Spinal cord (tissue), 10 donors: Measurements from ENCODE around the gene COL7A1. TPM values are rescaled to one million over a fixed set of nuclear protein-coding genes. Genes with fewer than 3 reads are reported as not detected.

Source experiments
- DNase-seq, 6 donors: peaks; one replicate each; pipeline versions ENCODE4 v3.0.0 to v3.0.0-alpha.2; 2013 to 2015; ENCODE audit warnings: low spot score in 6 of 6, low read depth in 4 of 6
- H3K27ac ChIP-seq: one replicate; pipeline ENCODE4 v1.5.1; 2013; ENCODE audit warnings: low read depth, low read length, control low read depth
- H3K27me3 ChIP-seq: one replicate; pipeline ENCODE4 v1.6.1; 2013; ENCODE audit warnings: low read length; ENCODE audit not compliant: control insufficient read depth, insufficient read depth
- H3K36me3 ChIP-seq: one replicate; pipeline ENCODE4 v1.6.1; 2013; ENCODE audit warnings: low read length; ENCODE audit not compliant: control insufficient read depth, insufficient read depth
- H3K4me1 ChIP-seq: one replicate; pipeline ENCODE4 v1.6.1; 2013; ENCODE audit warnings: low read length; ENCODE audit not compliant: control insufficient read depth, insufficient read depth
- H3K4me3 ChIP-seq: one replicate; pipeline ENCODE4 v1.5.1; 2013; ENCODE audit warnings: low read depth, low read length, control low read depth
- H3K9me3 ChIP-seq: one replicate; pipeline ENCODE4 v1.6.1; 2013; ENCODE audit warnings: low read length; ENCODE audit not compliant: control insufficient read depth, insufficient read depth
- WGBS: methylation state at CpG from one replicate; pipeline ENCODE4 v1.1.5; 2013; ENCODE audit warnings: missing lambda C conversion rate; ENCODE audit not compliant: insufficient coverage; 5-methylcytosine and 5-hydroxymethylcytosine counted together
- polyA plus RNA-seq, 2 donors: library from polyadenylated mRNA; unstranded; fragments of 120-200 nt; gene quantifications; one replicate each; pipeline ENCODE4 v1.2.1, GENCODE V29; 2013; ENCODE audit not compliant: insufficient read length in 2 of 2
- total RNA-seq, 2 donors: library from RNA; depleted of rRNA in 1 of 2; stranded (reverse); fragments of 120-200 nt in 1 of 2; fragments of >200 nt in 1 of 2; gene quantifications; one replicate each; pipeline versions ENCODE4 v1.2.3 to v1.2.4, GENCODE V29; 2013 to 2014
- donor health status: healthy.

COL7A1 gene
- total and polyA plus RNA-seq, 4 donors: 8.4 to 30.9 (median 25.0) TPM

DNA sequence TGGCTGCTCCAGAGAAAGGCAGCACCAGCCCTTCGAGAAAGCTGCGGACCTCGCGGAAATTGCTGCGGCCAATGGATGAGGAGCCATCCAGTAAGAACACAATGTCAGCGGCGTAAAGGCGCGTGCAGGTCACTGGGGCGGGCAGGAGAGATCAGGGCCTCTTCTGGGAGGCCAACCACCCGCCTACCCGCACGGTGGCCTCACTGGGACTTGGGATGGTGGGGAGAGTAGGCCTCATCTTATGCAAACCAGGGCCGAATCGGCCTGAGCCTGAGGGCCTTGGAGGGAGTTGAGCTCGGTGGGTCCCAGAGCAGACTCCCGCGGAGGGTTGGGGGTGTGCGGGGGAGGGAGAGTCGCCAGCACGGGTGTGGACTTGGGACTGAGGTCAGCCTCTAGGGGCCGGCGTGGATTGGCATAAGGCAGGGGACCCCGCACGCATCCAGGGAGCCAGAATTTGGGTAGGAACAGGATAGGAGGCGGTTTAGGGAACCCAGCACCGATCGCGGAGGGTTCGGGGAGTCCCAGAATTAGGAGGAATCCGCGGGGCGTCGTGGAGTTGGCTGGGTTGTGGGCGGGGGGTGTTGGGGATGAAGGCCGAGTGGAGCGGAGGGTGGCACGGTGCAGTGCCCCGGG is 596 bp downstream of the COL7A1 start:
- H3K27me3 ChIP-seq: peaks cover 19% of the 10 kb centered on the region
- no peaks in the 10 kb centered on the region for H3K9me3 ChIP-seq
- peaks cover 34% of the 10 kb centered on the region for H3K4me1 ChIP-seq
- peak in 1 of 6 donors; percentile 20 for DNase-seq
- H3K27ac ChIP-seq: no peak overlapping the region
- H3K4me3 ChIP-seq: peak overlapping the region; percentile 21
- 18% methylated on average over 39 of the region's 39 CpGs for WGBS
- H3K36me3 ChIP-seq: peaks cover 54% of the 10 kb centered on the region

DNA sequence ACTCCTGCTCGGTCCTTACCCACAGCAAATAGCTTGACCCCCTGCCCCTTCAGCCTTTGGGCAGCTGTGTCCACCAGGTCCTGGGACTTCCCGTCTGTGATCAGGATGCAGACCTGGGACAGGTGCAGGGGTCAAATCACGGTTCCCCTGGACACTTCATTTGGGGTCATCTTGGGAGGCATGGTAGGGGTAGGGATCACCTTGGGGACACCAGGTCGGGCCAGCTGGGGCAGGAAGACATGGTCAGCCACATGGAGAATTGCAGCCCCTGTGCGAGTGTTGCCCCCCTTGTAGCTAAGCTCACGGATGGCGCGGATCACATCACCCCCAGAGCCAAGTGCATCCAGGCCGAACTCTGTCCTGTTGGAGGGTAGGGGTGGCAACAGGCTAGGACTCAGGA is 1.8 kb downstream of the COL7A1 start:
- DNase-seq: no peak
- no peak overlapping the region for H3K27ac ChIP-seq
- no peaks in the 10 kb centered on the region for H3K9me3 ChIP-seq
- H3K27me3 ChIP-seq: peaks cover 19% of the 10 kb centered on the region
- 100% methylated on average over 7 of the region's 9 CpGs for WGBS
- peaks cover 47% of the 10 kb centered on the region for H3K36me3 ChIP-seq
- peaks cover 27% of the 10 kb centered on the region for H3K4me1 ChIP-seq
- no peak overlapping the region for H3K4me3 ChIP-seq

DNA sequence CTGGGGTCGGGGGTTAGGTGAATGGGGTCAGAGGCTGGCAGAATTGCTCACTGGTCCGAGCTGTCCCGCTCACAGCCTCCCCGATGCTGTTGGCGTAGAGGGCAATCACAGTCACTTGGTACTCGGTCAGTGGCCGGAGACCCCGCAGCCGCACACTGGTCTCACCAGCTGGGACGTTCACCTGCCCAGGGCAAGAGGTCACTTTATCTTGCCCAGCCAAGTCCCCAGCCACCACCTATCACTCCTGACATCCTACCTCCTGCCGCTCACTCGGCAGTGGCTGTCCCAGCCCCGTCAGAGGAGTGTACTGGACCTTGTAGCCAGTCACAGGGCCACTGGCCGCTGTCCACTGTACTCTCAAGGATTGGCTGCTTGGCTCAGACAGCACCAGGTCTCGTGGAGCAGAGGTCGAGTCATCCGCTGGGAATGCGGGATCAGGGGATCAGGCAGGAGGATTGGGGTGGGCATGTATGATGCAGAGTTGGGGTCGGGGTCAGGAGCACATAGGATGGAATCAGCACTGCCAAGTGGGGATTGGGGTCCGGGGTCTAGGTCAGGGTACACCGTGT is 2.5 kb downstream of the COL7A1 start:
- Histone ChIP-seq H3K27me3 (peaks cover 19% of the 10 kb centered on the region), H3K4me1 (peaks cover 22% of the 10 kb centered on the region), H3K4me3 (no peak overlapping the region), H3K36me3 (peaks cover 46% of the 10 kb centered on the region), H3K27ac (no peak overlapping the region), H3K9me3 (no peaks in the 10 kb centered on the region)
- 90% methylated on average over 20 of the region's 21 CpGs for WGBS
- no peak for DNase-seq

GRCh38 chr3:48591886-48592518 is 3.1 kb downstream of the COL7A1 start:
- Histone ChIP-seq H3K4me1 (peaks cover 21% of the 10 kb centered on the region), H3K27me3 (peaks cover 19% of the 10 kb centered on the region), H3K27ac (no peak overlapping the region), H3K4me3 (no peak overlapping the region), H3K36me3 (peaks cover 45% of the 10 kb centered on the region), H3K9me3 (no peaks in the 10 kb centered on the region)
- DNase-seq: no peak
- 94% methylated on average over 19 of the region's 22 CpGs for WGBS

DNA sequence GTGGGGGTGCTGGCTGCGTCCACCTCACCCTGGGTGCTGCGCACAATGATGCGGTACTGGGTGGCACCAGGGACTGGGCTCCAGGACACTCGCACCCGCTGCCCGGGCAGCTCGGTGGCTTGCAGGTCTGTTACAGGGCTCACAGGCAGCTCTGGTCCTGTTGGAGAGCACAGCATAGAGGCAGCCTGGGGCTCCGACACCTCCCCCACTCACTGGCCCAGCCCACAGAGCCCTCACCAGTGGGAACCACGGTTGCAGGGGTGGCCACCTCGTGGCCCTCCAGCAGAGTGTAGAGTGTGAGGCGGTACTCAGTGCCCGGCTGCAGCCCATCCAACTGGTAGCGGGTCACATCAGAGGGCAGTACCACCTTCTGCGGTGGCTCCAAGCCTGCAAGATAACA is 3.7 kb downstream of the COL7A1 start:
- DNase-seq: no peak
- Histone ChIP-seq H3K27ac (no peak overlapping the region), H3K4me3 (no peak overlapping the region), H3K36me3 (peaks cover 43% of the 10 kb centered on the region), H3K27me3 (peaks cover 19% of the 10 kb centered on the region), H3K4me1 (peaks cover 21% of the 10 kb centered on the region), H3K9me3 (no peaks in the 10 kb centered on the region)
- WGBS: 89% methylated on average over 13 of the region's 14 CpGs

GRCh38 chr3:48588230-48588629 is 6.9 kb downstream of the COL7A1 start:
- Histone ChIP-seq H3K9me3 (no peaks in the 10 kb centered on the region), H3K27me3 (no peaks in the 10 kb centered on the region), H3K4me3 (no peak overlapping the region), H3K4me1 (no peaks in the 10 kb centered on the region), H3K36me3 (peaks cover 71% of the 10 kb centered on the region), H3K27ac (no peak overlapping the region)
- 52% methylated on average over 14 of the region's 15 CpGs for WGBS
- peak in 1 of 6 donors; percentile 7 for DNase-seq

- Histone ChIP-seq H3K27ac (no peak overlapping the region), H3K36me3 (peaks cover 76% of the 10 kb centered on the region), H3K27me3 (no peaks in the 10 kb centered on the region), H3K4me1 (no peaks in the 10 kb centered on the region), H3K9me3 (no peaks in the 10 kb centered on the region), H3K4me3 (no peak overlapping the region)
- WGBS: 84% methylated on average over 11 of the region's 11 CpGs
- no peak for DNase-seq
Measured at GRCh38 chr3:48587686-48588085, 7.4 kb downstream of the COL7A1 start.

GRCh38 chr3:48585411-48585810 is 9.7 kb downstream of the COL7A1 start:
- H3K4me3 ChIP-seq: no peak overlapping the region
- no peaks in the 10 kb centered on the region for H3K9me3 ChIP-seq
- H3K27me3 ChIP-seq: no peaks in the 10 kb centered on the region
- no peak for DNase-seq
- H3K27ac ChIP-seq: no peak overlapping the region
- peaks cover 81% of the 10 kb centered on the region for H3K36me3 ChIP-seq
- no peaks in the 10 kb centered on the region for H3K4me1 ChIP-seq
- WGBS: 87% methylated on average over 4 of the region's 8 CpGs

DNA sequence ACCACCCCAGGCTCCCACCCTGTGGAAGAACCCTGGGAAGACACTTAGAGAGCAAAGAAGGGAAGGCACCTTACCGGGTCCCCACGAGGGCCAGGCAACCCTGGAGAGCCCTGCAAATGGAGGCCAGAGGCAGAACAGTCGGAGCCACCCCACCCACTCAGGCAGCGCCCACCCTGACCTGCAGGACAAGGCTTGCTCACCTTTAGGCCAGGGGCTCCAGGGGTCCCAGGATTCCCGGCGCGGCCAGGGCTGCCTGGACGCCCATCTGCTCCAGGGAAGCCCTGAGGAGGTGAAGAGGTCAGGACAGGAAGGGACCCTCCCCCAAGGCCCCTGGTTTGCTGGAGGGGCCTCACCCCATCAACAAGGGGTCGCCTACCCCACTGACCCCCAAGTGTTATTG is 10.3 kb downstream of the COL7A1 start:
- Histone ChIP-seq H3K36me3 (peaks cover 81% of the 10 kb centered on the region), H3K27me3 (no peaks in the 10 kb centered on the region), H3K27ac (no peak overlapping the region), H3K4me3 (no peak overlapping the region), H3K9me3 (no peaks in the 10 kb centered on the region), H3K4me1 (no peaks in the 10 kb centered on the region)
- no peak for DNase-seq
- 89% methylated on average over 4 of the region's 9 CpGs for WGBS
